GM04503 (cell line): ENCODE measurements around the gene CASZ1.

ENCODE experiments used
- DNase-seq: peaks from one replicate; pipeline ENCODE4 v3.0.0-alpha.2; 2012; ENCODE audit warnings: low read depth

The CASZ1 gene

GRCh38 chr1:10824821-10825540 lies 28.5 kb upstream of the CASZ1 start:
- peak; percentile 23 for DNase-seq

DNA sequence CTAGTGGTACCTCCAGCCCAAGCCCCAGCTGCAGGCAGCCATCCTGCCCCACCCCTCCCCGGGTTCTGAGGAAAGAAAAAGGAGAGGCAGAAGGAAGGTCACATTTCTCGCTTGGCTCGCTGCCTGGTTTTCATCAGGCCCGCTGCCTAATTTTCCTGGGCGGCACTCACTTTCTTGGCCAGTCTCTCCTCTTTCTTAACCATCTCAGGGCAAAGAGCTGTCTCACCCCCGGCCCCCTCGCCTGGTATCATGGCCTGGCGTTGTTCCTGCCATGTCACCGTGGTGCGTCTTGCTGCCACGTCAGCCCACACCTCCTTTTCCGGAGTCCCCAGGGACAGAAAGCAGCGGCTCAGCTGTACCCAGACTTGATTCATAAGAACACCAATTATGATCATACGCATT lies 26.6 kb upstream of the CASZ1 start:
- DNase-seq, result no peak

- DNase-seq, result no peak
Observed at GRCh38 chr1:10821388-10821787, 24.9 kb upstream of the CASZ1 start.

DNA sequence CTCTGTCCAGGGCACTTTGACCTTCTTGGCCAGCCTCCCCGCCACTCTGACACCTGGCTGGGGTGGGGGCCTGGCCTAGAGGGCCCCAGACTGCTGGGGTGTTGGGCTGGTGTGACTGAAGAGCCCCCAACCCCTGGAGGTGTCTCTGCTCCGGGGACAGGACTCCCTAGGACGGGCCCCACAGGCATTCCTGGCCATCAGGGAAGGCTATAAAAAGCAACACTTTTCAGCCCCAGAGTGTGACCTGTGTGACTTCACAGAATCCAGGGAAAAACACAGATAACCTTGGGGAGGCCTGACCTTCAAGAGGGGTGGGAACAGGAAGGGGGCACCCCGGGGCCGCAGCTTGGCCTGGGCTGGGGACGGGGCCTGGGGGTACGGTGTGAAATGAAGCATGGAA lies 24.0 kb upstream of the CASZ1 start:
- DNase-seq, result no peak

DNA sequence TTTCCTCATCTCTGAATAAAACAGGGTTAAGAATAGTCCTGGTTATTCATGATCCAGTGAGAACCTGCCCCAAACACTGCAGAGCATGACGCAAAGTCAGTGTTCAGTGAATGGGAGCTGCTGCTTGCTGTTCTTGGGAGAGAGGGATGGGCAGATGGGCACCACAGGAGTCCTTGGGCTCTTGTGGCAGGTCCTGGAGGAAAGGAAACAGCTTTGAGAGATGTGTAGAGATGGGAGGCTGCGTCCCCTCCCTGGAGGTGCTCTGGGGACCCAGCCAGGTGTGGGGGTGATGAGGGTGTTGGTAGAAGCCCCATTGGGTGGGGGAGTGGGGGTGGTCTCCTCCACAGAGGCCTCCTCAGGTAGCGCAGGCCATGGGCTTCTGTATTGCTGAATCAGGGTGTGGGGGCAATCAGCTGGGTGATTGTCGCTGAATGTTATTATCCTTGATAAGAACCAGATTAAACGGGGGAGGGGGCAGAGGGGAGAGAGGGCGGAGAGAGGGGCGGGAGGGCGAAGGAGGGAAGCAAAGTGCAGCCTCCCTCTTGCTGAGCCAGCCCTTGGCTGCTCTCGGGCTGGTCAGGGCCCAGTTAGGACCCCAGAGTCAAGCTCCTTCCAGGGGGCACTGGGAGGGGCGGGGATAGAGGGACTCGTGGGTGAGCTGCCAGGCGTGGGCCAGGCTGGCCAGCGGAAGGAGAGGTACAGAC lies 22.9 kb upstream of the CASZ1 start:
- no peak for DNase-seq

- DNase-seq, result no peak
Observed at GRCh38 chr1:10818262-10819197, 22.1 kb upstream of the CASZ1 start.

DNA sequence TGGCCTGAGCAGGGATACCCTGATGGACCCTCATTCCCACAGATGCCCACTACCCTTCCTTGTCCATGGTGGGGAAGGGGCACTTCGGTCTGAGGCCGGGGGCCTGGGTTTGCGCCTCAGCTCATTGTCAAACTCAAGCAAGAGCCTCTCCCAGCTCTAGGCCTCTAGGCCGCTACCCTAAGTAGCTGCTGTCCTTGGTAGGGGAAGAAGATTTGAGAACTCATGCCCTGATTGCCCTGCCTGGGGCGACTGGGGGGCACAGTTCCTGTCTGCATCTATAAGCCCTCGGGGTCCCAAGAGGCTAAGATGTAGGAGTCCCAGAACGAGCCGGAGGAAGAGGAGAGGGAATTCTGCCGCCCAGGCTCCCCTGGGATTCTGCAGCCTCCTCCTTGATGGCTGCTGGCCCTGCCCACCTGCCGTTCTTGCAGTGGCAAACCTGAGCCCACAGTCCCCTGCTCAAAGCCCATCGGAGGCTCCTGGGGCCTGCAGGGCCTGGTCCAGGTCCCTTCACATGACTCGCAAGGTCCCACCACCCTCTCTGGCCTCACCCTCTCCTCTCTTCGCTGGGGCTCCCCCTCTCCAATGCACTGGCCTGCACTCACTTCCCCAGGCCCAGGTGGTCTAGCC lies 20.4 kb upstream of the CASZ1 start:
- no peak for DNase-seq

DNA sequence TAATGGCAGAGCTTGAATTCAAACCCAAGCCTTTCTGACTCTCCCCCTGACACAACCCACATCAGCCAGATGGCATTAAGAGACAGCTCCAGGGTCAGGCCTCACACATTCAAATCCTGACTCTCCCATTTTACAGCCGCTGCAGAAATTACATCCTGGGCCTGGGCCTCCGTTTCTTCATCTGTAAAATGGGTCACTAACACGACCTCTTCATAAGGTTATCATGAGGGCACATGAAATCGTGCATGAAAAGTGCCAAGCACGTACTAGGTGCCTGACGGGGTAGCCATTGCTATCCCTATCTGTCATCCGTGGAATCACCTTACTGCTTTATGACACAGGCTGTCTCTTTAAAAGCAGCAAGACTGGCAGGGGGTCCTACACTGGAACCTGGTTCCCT lies 19.8 kb upstream of the CASZ1 start:
- DNase-seq, result no peak

GRCh38 chr1:10815858-10816195 lies 19.4 kb upstream of the CASZ1 start:
- DNase-seq, result no peak

GRCh38 chr1:10814976-10815857 lies 18.8 kb upstream of the CASZ1 start:
- DNase-seq, result no peak

DNA sequence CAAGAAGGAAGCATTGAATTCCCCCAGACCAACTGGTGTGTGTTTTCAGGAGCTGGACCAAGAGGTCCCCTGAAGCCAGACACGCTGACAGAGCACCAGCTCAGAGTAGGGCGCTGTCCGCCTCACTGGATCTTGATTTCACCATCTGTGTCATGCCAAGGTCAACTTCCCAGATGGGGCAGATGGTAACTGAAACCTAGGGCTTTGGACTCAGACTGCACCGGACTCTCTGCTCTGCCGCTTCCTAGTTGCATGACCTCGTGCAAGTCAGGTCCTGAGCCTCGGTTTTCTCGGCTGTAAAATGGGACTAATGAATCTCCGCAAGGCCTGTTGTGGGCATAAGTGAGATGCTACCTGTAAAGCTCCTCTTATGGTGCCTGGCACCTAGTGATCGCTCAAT lies 17.9 kb upstream of the CASZ1 start:
- DNase-seq, result no peak

GRCh38 chr1:10813799-10814198 lies 17.4 kb upstream of the CASZ1 start:
- no peak for DNase-seq

DNA sequence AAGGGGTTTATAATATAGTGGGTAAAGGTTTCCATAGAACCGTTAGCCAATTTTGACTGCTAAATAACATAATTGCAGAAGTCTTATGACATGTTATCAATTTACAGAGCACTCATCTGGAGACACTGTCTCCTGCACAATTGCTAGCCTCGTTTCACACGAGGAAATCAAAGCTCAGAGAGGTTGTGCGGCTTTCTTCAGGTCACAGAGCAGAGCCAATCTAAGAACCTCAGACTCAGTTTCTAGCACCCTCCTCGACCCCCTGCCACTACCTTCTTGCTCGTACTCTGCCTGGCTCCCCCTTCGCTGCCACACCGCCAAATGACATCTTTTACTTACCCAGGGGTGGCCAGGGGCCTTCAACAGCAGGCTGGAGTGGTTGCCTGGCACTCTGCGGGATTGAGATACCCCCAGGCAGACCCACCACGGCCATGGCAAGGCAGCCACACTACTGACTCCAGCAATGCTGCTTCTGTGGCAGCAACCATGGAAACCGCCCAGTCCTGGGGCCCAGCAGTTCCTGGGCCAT lies 16.0 kb upstream of the CASZ1 start:
- no peak for DNase-seq

- no peak for DNase-seq
Observed at GRCh38 chr1:10808441-10808840, 12.0 kb upstream of the CASZ1 start.

DNA sequence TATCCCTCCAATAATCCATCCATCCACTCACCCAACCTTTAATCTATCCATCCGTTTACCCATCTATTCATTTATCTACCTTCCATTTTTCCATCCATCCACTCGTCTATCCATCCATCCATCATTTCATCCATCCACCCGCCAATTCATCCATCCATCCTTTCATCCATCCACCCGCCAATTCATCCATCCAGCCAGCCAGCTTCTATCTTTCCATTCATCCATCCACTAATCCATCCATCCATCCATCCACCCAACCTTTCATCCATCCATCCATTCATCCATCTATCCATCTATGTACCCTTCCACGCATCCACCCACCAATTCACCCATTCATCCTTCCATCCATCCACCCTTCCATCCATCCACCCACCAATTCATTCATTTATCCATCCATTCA lies 10.5 kb upstream of the CASZ1 start:
- DNase-seq, result no peak

- DNase-seq, result no peak
Observed at GRCh38 chr1:10803971-10804820, 7.8 kb upstream of the CASZ1 start.

- DNase-seq, result no peak
Observed at GRCh38 chr1:10802944-10803715, 6.7 kb upstream of the CASZ1 start.

- DNase-seq, result no peak
Observed at GRCh38 chr1:10800778-10801177, 4.3 kb upstream of the CASZ1 start.

DNA sequence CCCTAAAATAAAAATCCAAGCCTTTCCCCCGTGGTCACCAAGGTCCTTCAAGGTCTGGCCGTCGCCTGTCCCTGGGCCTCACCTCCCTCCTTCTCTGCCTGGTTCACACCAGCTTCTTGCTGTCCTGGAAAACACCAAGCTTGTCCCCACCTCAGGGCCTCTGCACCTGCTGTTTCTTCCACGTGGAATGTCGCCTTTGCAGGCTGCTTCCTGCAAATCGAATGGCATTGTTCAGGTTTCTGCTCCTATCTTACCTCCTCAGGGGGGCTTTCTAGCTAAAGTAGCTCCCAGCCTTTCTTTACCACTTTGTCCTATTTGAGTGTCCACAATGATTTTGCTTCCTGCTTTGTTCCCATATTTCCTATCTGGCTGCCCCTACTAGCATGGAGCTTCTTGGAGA lies 3.3 kb upstream of the CASZ1 start:
- no peak for DNase-seq
